Left ventricle myocardium inferior (tissue), 1 donor: Measurements from ENCODE around the gene TMOD2. TPM values are rescaled to one million over a fixed set of nuclear protein-coding genes. Genes with fewer than 3 reads are reported as not detected.

Source experiments
- DNase-seq: peaks from one replicate; pipeline ENCODE4 v3.0.0-alpha.2; 2020
- H3K27ac ChIP-seq: fragments of 200-600 bp; replicated peaks from 2 replicates; pipeline ENCODE4 v1.8.0; 2021
- H3K27me3 ChIP-seq: fragments of 200-600 bp; 2 replicates; pipeline ENCODE4 v1.8.0; 2021; ENCODE audit warnings: low read depth
- H3K36me3 ChIP-seq: fragments of 200-600 bp; 2 replicates; pipeline ENCODE4 v1.8.0; 2021
- H3K4me1 ChIP-seq: fragments of 200-600 bp; 2 replicates; pipeline ENCODE4 v1.8.0; 2021
- H3K4me3 ChIP-seq: fragments of 200-600 bp; 2 replicates; pipeline ENCODE4 v1.8.0; 2021; ENCODE audit warnings: mild to moderate bottlenecking, moderate library complexity
- H3K9me3 ChIP-seq: fragments of 200-600 bp; replicated peaks from 2 replicates; pipeline ENCODE4 v1.8.0; 2021
- intact Hi-C: fragments of 100-400 bp; cut with micrococcal nuclease; formaldehyde crosslinking; loops from one replicate; pipeline ENCODE4 v1.11.0; 2022
- total RNA-seq: library from RNA; stranded (reverse); fragmentation: NEBNext Ultra II Directional; extraction: Animal tissue kit (Norgen Biotek cat#: 25700); gene quantifications from one replicate; pipeline ENCODE4 v1.2.1, GENCODE V29; 2021
- TF ChIP-seq, protein P1 (sequence below): fragments of 200-600 bp; IDR thresholded peaks from 2 replicates; pipeline ENCODE4 v1.8.0; 2021; ENCODE audit warnings: antibody characterized with exemption, mild to moderate bottlenecking, borderline replicate concordance
- donor health status: DM: no; HTN: yes; CAD: no; lungs with severe emphysema.

TMOD2 gene
- total RNA-seq, 1 donor from 2014 or later = 5.1 TPM

DNA sequence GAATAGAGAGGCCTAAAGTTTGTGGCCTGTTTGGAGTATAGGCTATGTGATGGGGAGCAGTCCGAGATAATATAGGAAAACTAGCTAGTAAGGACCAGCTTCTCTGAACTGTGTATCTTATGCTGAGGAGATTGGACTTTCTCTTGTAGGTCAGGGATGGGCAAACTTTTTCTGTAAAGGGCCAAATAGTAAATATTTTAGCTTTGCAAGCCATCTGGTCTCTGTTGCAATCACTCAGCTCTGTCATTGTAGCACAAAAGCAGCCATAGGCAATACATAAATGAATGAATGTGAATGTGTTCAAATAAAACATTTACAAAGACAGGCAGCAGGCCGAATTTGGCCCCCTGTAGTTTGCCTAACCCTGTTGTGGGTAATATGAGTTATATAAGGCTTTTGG, 102.6 kb downstream of the TMOD2 start:
- no peak for DNase-seq
- no peak overlapping the region for H3K27ac ChIP-seq
- peaks cover 57% of the 10 kb centered on the region for H3K4me1 ChIP-seq
- TF ChIP-seq, protein P1, sequence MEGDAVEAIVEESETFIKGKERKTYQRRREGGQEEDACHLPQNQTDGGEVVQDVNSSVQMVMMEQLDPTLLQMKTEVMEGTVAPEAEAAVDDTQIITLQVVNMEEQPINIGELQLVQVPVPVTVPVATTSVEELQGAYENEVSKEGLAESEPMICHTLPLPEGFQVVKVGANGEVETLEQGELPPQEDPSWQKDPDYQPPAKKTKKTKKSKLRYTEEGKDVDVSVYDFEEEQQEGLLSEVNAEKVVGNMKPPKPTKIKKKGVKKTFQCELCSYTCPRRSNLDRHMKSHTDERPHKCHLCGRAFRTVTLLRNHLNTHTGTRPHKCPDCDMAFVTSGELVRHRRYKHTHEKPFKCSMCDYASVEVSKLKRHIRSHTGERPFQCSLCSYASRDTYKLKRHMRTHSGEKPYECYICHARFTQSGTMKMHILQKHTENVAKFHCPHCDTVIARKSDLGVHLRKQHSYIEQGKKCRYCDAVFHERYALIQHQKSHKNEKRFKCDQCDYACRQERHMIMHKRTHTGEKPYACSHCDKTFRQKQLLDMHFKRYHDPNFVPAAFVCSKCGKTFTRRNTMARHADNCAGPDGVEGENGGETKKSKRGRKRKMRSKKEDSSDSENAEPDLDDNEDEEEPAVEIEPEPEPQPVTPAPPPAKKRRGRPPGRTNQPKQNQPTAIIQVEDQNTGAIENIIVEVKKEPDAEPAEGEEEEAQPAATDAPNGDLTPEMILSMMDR = no peak
- H3K4me3 ChIP-seq = no peak overlapping the region
- intact Hi-C loops = no loop called here
- H3K36me3 ChIP-seq = no peaks in the 10 kb centered on the region
- no peaks in the 10 kb centered on the region for H3K27me3 ChIP-seq
- H3K9me3 ChIP-seq = no peaks in the 10 kb centered on the region

DNA sequence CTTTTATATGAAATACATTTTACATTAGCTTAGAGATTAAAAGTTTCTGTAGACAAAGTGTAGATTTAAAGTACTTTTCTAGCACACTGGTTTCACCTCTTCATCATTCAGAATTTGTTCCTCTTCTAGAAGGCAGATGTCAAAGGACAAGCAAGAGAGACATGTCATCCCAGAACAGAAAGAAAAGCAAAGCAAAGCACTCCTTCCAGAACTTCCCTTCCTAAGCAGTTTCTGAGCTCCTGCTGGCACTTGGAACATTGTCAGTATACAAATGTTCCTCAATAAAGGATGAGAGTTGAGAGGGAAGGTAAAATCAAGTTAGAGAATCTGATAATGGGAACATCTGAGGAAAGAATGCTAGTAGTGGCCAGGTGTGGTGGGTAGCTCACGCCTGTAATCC, 104.2 kb downstream of the TMOD2 start:
- peaks cover 41% of the 10 kb centered on the region for H3K4me1 ChIP-seq
- H3K9me3 ChIP-seq = no peaks in the 10 kb centered on the region
- no peaks in the 10 kb centered on the region for H3K36me3 ChIP-seq
- intact Hi-C loops = no loop called here
- TF ChIP-seq, protein P1 = no peak
- H3K27me3 ChIP-seq = no peaks in the 10 kb centered on the region
- H3K27ac ChIP-seq = no peak overlapping the region
- no peak for DNase-seq
- no peak overlapping the region for H3K4me3 ChIP-seq

DNA sequence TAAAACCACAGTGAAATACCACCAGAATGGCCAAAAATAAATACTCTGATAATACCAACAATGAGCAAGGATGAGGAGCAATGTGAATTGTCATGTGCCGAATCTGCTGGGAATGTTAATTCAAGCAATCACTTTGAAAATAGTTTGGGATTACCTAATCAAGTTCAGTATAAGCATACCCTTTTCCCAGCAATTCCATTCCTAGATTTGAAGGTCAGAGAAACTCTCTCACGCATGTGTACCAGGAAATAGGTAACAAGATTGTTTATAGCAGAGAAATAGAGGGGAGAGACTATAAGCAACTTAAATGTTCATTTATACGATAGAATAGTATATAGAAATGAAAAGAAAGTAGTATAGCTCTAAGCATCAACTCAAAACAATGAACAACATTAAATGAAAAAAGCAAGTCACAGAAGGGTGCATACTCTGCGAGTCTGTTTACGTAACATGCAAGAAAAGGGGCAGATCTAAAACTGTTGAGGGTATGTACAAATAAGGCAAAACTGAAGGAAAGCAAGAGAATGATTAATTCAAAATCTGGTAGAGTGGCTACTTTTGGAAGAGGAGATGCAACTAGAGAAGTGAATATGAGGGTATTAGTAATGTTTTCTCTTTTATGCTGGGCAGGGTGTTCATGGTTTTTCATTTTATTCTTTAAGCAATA, 105.5 kb downstream of the TMOD2 start:
- DNase-seq = no peak
- TF ChIP-seq, protein P1 = no peak
- Histone ChIP-seq H3K4me3 (no peak overlapping the region), H3K27me3 (no peaks in the 10 kb centered on the region), H3K4me1 (peaks cover 51% of the 10 kb centered on the region), H3K27ac (no peak overlapping the region), H3K9me3 (no peaks in the 10 kb centered on the region), H3K36me3 (no peaks in the 10 kb centered on the region)
- intact Hi-C loops = no loop called here

DNA sequence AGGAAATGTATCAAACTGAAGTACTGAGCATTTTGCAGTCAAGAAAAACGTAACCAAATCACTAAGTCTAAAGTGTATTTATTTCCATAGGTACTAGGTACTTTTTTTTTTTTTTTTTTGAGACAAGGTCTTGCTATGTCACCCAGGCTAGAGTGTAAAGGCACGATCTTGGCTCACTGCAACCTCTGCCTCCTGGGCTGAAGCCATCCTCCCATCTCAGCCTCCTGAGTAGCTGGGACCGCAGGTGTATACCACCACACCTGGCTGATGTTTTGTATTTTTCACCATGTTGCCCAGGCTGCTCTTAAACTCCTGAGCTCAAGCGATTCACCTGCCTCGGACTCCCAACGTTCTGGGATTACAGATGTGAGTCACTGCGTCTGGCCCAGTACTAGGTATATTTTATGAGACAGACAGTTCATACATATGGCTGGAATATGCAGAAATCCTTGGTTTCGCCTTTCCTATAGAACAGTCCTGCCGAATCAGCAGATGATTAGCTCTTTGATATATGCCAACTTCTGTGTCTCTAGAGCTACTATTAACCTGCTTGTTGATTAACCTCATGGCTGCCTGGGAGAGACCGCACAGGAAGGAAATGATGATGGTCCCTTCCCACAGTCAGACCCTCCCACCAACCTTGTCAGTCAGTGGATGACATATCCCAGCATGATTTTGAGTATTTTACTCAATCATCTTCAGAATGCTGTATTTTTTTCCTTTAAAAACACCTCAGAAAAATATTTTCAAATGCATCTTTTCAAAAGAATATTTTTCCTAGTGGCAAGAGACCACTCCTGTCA, 110.4 kb downstream of the TMOD2 start:
- TF ChIP-seq, protein P1 = no peak
- H3K27me3 ChIP-seq = no peaks in the 10 kb centered on the region
- no peaks in the 10 kb centered on the region for H3K9me3 ChIP-seq
- no peak for DNase-seq
- H3K27ac ChIP-seq = no peak overlapping the region
- intact Hi-C loops = no loop called here
- peaks cover 24% of the 10 kb centered on the region for H3K36me3 ChIP-seq
- H3K4me3 ChIP-seq = no peak overlapping the region
- H3K4me1 ChIP-seq = peaks cover 27% of the 10 kb centered on the region

DNA sequence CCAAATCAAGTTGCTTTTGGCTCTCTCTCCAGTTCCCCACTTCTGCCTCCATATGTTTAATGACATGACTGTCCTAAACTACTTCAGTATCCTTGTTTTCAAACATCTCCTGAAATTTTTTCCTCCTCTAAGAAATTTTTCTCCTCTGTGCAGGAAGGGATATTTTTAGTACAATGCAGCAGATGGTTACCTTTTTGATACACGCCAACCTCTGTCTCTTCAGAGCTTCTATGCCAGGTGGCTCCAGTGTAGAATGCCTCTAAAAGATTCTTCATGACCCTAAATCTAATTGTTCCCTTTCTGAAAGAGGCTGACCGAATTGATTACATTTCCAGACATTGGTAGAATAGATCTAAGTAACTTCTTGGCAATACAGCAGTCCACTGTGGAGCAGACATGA, 111.7 kb downstream of the TMOD2 start:
- DNase-seq = no peak
- intact Hi-C loops = no loop called here
- TF ChIP-seq, protein P1 = no peak
- Histone ChIP-seq H3K36me3 (peaks cover 32% of the 10 kb centered on the region), H3K27ac (no peak overlapping the region), H3K4me3 (no peak overlapping the region), H3K9me3 (no peaks in the 10 kb centered on the region), H3K27me3 (no peaks in the 10 kb centered on the region), H3K4me1 (peaks cover 22% of the 10 kb centered on the region)
